ENCODE results near the gene RASEF.

Gene RASEF

DNA sequence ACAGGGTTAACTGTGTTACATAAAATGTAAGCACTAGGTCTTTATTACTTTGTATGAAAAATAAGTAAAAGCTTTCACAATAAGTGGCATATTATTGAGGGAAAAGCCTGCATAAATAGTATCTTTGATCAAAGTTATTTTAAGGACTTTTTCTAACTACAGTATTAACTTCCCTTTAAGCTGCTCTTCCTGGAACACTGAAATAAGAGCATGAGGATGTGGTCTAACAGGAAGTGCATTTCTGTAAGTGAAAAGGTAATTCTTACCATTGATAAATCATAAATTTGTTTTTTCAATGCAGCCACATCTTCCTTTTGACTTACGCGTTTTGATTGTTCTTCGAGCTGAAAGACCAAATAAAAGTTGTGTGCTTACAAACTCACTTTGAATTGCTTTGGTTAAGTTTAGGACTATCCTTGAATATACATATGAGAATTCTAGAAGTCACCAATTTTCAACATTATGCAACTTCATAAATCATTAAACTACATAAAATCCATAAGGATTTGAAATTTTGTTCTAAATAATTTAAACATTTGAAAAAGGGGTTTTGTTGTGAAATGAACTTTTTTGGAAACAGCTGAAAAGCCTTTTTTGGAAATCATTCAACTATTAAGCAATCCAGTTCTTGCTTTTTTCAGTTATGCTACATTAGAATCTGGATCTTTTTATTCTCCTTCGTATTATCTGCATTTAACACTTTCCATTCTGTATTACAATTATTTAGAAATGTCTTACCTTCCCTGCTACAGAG lies 50.6 kb downstream of the RASEF start:
- no peak for DNase-seq

DNA sequence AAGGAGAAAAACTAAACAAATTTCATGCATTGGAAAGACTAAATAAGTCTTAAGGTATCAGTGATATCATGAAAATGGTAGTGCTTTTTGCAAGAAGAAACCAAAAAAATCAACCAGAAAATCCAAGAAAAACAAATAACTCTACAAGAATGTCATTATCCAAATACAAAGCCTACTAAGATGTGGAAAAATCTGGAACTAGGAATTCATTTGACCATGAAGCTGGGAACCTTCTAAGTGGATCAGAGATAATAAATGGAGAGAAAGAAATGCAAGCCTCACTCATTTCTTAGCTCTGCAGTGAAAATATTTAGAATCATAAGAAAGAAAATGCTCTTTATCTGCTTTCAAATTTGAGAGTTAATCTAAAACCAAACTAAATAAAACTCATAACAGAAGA lies 51.3 kb downstream of the RASEF start:
- DNase-seq, result no peak

GRCh38 chr9:83007521-83008300 lies 55.2 kb downstream of the RASEF start:
- no peak for DNase-seq

DNA sequence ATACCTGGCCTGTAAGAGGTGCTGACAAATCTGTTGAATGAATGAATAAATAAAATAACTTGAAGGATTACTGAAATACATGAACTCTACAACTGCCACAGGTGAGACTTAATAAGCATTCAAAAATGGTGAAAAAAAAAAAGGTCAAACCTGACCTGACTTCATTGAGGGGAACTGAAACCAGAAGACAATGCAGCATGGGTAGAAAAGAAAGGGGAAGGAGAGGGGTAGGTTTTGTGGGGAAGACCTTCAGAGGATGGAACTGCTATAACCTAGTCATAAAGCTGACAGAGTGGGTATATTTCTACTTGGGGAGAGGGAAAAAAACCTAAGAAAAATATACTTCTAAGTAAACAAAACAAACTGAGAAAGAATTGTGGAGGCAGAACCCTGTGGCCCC lies 56.6 kb downstream of the RASEF start:
- DNase-seq, result no peak

GRCh38 chr9:83005963-83006362 lies 57.0 kb downstream of the RASEF start:
- DNase-seq, result no peak

DNA sequence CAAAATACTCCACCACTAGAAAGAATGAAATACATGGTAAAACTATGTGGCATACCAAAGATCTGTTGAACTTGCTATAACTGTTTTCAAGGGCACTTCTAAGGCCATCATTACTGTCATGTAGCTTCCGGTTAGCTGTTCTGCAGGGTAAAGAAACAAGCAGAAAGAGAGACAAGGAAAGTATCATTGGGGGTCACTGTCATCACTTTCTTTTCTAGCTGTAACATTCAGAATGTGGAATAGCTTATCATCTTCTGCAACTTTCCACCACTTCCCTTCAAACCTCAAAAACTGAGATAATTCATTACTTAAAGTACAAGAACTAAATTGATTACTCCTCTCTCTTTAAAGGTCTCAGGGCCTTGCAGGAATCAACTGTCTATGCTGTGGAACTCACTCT lies 57.6 kb downstream of the RASEF start:
- no peak for DNase-seq

DNA sequence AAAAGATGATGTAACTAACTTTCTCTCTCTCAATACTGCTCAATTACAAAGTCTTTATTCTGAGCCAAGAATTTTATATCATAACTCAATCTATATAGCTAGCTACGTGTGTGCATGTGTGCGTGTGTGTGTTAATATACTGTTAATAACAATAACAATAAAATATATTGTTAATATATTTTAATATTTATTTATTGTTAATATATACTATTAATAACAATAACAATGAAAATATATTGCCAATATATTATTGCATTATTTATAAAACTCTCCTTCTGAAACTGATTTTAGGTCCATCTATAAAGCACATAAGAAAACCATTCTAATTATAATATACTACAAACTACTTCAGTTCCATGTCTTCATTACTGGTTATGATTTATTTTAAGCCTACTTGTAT lies 60.6 kb downstream of the RASEF start:
- no peak for DNase-seq

GRCh38 chr9:83000765-83001164 lies 62.2 kb downstream of the RASEF start:
- DNase-seq, result no peak

GRCh38 chr9:82998409-82998808 lies 64.5 kb downstream of the RASEF start:
- no peak for DNase-seq

- DNase-seq, result no peak
Observed at GRCh38 chr9:82997476-82998140, 65.3 kb downstream of the RASEF start.

- no peak for DNase-seq
Observed at GRCh38 chr9:82996941-82997340, 66.0 kb downstream of the RASEF start.

- DNase-seq, result no peak
Observed at GRCh38 chr9:82993856-82994605, 68.9 kb downstream of the RASEF start.

DNA sequence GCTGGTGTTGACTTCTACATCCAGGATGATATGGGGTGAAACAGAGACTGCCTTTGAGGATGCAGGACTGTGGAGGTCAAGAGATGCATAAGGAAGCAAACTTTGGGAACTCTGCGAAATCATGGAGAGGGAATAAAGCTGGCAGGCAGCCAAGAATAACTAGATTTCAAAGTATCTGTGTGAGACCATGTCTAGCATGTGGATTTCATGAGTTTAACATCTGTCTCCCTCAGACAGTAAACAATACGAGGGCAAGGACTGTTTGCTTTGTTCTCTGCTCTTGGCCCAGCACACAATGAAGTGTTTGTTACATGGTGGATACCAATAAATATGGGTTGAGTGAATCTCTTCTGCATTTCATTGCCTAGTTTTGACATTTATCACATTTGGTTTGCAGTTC lies 71.3 kb downstream of the RASEF start:
- DNase-seq, result no peak

DNA sequence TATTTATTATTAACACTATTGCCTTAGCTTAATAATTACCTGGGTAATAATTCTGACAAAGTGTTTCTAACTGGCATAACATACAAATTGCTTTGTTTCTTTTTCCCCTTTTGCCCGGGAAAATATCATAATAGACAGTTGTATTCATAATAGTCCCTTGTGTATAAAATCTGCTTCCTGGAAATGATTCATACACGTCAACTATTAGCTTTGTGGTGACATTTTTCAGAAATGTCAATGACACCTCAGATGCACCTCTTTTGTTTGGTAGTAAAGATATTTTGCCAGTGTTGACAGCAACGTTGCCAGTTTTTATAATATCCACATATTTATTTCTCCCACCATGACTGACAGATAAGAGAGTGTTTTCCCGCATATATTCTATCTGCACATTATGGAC lies 73.0 kb downstream of the RASEF start:
- DNase-seq, result no peak

DNA sequence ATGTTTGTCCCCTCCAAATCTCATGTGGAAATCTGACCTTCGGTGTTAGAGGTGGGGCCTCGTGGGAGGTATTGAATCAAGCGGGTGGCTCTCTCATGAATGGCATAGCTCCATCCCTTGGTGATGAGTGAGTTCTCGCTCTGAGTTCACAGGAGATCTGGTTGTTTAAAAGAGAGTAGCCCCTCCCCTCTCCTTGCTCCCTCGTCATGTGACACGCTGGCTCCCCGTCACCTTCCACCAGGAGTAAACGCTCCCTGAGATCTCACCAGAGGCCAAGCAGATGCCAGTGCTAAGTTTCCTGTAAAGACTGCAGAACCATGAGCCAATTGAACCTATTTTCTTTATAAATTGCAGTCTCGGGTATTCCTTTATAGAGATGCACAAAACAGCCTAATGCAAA lies 74.5 kb downstream of the RASEF start:
- no peak for DNase-seq

DNA sequence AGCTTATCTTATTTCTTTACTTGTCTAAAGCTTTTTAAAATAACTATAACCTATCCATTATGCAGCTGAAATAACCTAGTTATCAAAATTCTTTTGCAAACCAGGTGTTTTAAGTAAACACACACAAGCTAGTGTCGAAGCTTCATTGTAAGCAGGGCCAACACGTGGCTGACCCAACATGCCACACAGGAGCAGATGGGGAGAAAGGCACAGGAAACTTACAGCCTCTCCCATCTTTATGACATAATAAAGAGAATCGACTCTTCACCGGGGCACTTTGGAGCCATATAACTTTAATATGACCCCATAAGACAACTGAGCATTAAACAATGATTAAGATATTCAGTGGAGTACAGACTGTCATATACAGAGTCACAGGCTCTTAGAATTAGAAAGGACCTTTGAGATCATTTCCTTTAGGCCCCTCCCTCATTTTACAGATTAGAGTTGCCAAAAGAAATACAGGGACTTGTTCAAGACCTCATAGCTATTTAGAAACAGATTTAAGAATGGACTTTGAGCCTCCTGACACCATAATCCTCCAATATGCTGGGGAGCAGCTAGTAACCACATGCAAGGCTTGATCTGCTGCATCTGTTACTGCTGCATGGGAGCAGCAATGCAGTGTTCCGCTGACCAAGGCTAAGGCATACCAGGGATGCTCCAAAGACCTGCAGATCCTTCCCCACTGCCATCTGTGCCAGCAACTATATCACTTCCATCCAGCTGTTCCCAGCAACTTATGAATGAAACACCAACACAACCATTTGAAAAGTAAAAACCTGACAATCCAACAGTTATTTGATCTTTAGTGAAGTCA lies 75.4 kb downstream of the RASEF start:
- no peak for DNase-seq

GRCh38 chr9:82981552-82981951 lies 81.4 kb downstream of the RASEF start:
- DNase-seq, result no peak

DNA sequence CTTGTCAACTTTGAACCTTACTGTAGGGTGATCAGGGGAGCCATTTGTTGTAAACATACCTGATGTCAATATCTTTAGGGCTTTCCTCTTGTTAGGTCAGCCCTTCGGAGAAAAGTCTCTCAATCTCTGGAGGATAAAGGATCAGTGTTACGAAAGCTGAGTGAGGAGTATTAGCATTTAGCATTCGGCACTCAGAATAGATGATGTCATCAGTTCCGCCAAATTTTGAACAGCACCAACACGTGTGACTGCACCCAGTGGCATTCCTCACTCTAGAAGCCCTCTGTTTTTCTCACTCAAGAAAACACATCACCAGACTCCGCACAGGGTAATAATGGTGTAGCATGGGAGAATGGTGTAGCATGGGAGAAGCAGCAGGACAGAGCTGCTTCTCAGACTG lies 87.8 kb downstream of the RASEF start:
- DNase-seq, result no peak

DNA sequence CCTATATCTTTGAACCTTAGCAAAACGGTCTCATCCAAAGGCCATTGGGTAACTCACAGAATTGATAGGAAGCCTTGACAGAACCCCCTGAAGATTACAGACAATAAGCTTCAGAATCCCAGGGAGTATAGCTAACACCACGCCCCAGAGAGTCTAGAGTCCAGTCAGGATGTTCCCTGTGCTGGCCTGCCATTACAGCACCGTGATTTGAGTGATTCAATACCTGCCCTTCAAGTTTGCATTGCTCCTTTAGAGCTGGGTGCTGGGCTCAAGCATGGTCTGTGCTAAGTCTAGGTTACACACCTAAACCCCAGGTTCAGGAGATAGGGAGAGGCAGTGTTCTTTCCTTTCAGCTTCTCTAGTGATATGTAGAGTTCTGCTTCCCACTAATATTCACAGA lies 90.5 kb downstream of the RASEF start:
- no peak for DNase-seq

GRCh38 chr9:82970359-82970758 lies 92.6 kb downstream of the RASEF start:
- no peak for DNase-seq

DNA sequence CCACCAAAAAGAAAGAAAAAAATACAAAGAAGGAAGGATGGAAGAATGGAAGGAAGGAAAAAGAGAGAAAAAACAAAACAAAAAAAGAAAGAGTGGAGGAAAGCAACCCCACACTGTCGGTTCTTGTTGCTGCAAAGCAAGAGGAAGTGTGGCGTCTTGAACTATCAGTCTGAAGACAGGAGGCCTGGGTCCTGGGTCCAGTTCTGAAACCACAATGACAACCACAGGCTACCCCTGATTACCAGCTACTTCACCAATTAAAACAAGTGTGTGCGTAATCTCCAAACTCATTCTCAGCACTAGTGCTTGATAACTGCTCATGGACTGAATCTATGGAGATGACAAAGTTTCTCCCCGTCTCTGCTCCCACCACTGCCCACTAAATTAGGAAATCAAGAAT lies 93.7 kb downstream of the RASEF start:
- no peak for DNase-seq

DNA sequence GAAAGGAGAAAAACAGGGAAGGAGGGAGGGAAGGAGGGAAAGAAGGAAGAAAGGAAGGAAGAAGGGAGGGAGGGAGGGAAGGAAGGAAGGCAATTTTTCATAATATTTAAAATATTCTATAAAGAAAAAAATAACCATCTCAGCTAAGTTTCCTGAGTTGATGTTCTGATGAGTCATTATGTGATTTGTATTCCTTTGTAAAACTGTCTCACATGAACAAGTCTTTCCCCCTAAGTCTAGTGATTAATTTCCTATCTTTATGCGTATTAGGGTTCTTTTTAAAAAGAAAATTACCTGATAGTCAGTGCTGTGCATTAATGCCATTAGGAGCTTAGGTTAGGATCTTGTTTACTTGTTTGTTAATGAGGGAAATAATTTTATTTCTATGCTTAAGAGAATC lies 94.1 kb downstream of the RASEF start:
- no peak for DNase-seq
